H1 (cell line): ENCODE measurements around the gene DNM2.

Experiments
- EP300 ChIP-seq, 2 experiments: IDR thresholded peaks; 1 replicate in 1 of 2; 2 replicates in 1 of 2; pipeline ENCODE4 v1.6.1; 2011 to 2012; ENCODE audit warnings: low read depth in 2 of 2, low read length in 2 of 2, mild to moderate bottlenecking in 2 of 2, borderline replicate concordance in 1 of 2, inconsistent platforms in 1 of 2, moderate library complexity in 1 of 2
- POLR2AphosphoS5 ChIP-seq: IDR thresholded peaks from 2 replicates; pipeline ENCODE4 v1.6.1; 2011; ENCODE audit warnings: low read depth, low read length
- SIN3A ChIP-seq, 2 experiments: IDR thresholded peaks in 1 of 2; conservative IDR thresholded peaks in 1 of 2; 2 replicates each; pipeline ENCODE4 v1.6.1; 2011 to 2012; ENCODE audit warnings: low read length in 2 of 2, improper control_type of control experiment in 1 of 2, low read depth in 1 of 2, mild to moderate bottlenecking in 1 of 2

GRCh38 chr19:10735741-10736140 is 17.9 kb downstream of the DNM2 start:
- TF ChIP-seq POLR2AphosphoS5 (no peak), SIN3A (conservative IDR thresholded peaks at IDR 0.05 in 1 of 2, IDR thresholded peaks at IDR 0.05 in 1 of 2; ENCODE audit: low read depth in 1 of 2, low read length in 2 of 2) (no peak), EP300 (IDR thresholded peaks at IDR 0.05; ENCODE audit: borderline replicate concordance in 1 of 2, low read depth in 2 of 2, low read length in 2 of 2) (no peak)
